Erythroblast (primary cell): Measurements from ENCODE around the gene USP15.

Experiments used
- GATA1 ChIP-seq: IDR thresholded peaks from 2 replicates; pipeline ENCODE4 v1.6.1; 2011; ENCODE audit warnings: low read depth, mild to moderate bottlenecking, control low read depth, low read length, moderate library complexity
- POLR2A ChIP-seq: IDR thresholded peaks from 2 replicates; pipeline ENCODE4 v1.6.1; 2011; ENCODE audit warnings: mild to moderate bottlenecking, low read length

DNA sequence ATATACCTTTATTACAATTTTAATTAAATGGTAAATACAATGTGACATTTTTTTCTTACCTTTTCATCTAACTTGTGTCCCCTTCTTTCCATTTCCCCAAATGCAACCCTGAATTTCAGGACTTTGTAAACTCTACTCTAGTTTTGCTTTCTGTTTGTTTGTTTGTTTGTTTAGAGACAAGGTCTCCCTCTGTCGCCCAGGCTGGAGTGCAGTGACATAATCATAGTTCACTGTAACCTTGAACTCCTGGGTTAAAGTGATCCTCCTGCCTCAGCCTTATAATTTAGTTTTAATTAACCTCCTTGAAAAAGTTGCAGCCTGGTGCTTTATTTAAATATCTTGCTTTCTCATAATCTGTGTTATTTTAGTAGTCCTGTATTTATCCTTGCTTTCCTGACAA is 147.4 kb downstream of the USP15 start:
- TF ChIP-seq POLR2A, result no peak
- no peak for TF ChIP-seq GATA1
